HCT116 (cell line): ENCODE measurements around the gene ATG4B. TPM values are rescaled to one million over a fixed set of nuclear protein-coding genes. Genes with fewer than 3 reads are reported as not detected.

Experiments used
- ATAC-seq: fragments of 200-7000 bp; cut with Tn5 transposase; 2 replicates; pipeline ENCODE4 v1.9.1; 2020; ENCODE audit warnings: mild to moderate bottlenecking, moderate library complexity
- BruUV-seq: library from RNA; stranded (reverse); fragments of 400-500 nt; replicated peaks from 2 replicates; lab custom pipeline; 2021; lab: Mats Ljungman, UMichigan
- CTCF ChIA-PET: fragments of 300-600 bp; sonication (Branson Sonifier 250); formaldehyde crosslinking; loops from one replicate; lab custom pipeline; 2021; ENCODE audit warnings: antibody characterized with exemption; lab: Charles Lee
- POLR2A ChIA-PET: fragments of 300-600, 350-600 bp; sonication (Branson Sonifier 250); formaldehyde crosslinking; loops from one replicate; lab custom pipeline; 2021; ENCODE audit warnings: antibody characterized with exemption; lab: Charles Lee
- RAD21 ChIA-PET, 2 experiments: fragments of 300-600 bp; sonication (Branson Sonifier 250); formaldehyde crosslinking; loops; one replicate each; lab custom pipeline; 2023; ENCODE audit warnings: low total read pairs in 2 of 2; ENCODE audit not compliant: uncharacterized antibody in 2 of 2, unreplicated experiment in 2 of 2, low non-redundant PET in 1 of 2; lab: Charles Lee
- DNase-seq: peaks from one replicate; pipeline ENCODE4 v3.0.0-alpha.2; 2010; ENCODE audit warnings: low read depth, low spot score
- H2AFZ ChIP-seq: fragments of 200-600 bp; shearing (Covaris generic), sonication (generic); 2 replicates; pipeline ENCODE4 v1.6.1; 2017; ENCODE audit warnings: low read depth, mixed run types, mixed read lengths, antibody characterized with exemption, low read length; ENCODE audit not compliant: poor library complexity, severe bottlenecking
- H3K27ac ChIP-seq: 2 replicates; pipeline ENCODE4 v1.5.1; 2012; ENCODE audit warnings: low read depth, low read length
- H3K27me3 ChIP-seq: fragments of 200-600 bp; sonication (generic); 2 replicates; pipeline ENCODE4 v1.6.1; 2016; ENCODE audit warnings: mixed run types, low read length, mixed read lengths; ENCODE audit not compliant: insufficient read depth
- H3K36me3 ChIP-seq, 2 experiments: fragments of 200-500 bp in 1 of 2; fragments of 200-600 bp in 1 of 2; sonication (Bioruptor generic) in 1 of 2; sonication (generic) in 1 of 2; 2 replicates each; pipeline versions ENCODE4 v1.5.1 to v1.6.1; 2014 to 2016; ENCODE audit warnings: low read length in 2 of 2, inconsistent platforms in 1 of 2, mixed read lengths in 1 of 2, mixed run types in 1 of 2; ENCODE audit not compliant: insufficient read depth in 2 of 2, control insufficient read depth in 1 of 2
- H3K4me1 ChIP-seq, 2 experiments: fragments of 200-600 bp in 1 of 2; sonication (generic) in 1 of 2; 2 replicates each; pipeline versions ENCODE4 v1.5.1 to v1.6.1; 2012 to 2017; ENCODE audit warnings: low read length in 2 of 2, inconsistent platforms in 1 of 2, mild to moderate bottlenecking in 1 of 2, mixed read lengths in 1 of 2, mixed run types in 1 of 2, moderate library complexity in 1 of 2; ENCODE audit not compliant: insufficient read depth in 2 of 2, control insufficient read depth in 1 of 2
- H3K4me2 ChIP-seq: fragments of 200-600 bp; sonication (generic); 2 replicates; pipeline ENCODE4 v1.6.1; 2017; ENCODE audit warnings: mixed run types, low read length, mixed read lengths
- H3K4me3 ChIP-seq, 2 experiments: fragments of 200-600 bp in 1 of 2; sonication (generic) in 1 of 2; replicated peaks in 1 of 2; 2 replicates each; pipeline ENCODE4 v1.5.1; 2011 to 2016; ENCODE audit warnings: low read length in 2 of 2, control low read depth in 1 of 2, low read depth in 1 of 2, mild to moderate bottlenecking in 1 of 2, mixed read lengths in 1 of 2, mixed run types in 1 of 2
- H3K79me2 ChIP-seq: fragments of 200-600 bp; sonication (generic); 2 replicates; pipeline ENCODE4 v1.6.1; 2017; ENCODE audit warnings: mild to moderate bottlenecking, mixed run types, low read length, moderate library complexity, mixed read lengths; ENCODE audit not compliant: insufficient read depth
- H3K9ac ChIP-seq: fragments of 200-600 bp; sonication (generic); 2 replicates; pipeline ENCODE4 v1.6.1; 2016; ENCODE audit warnings: low read length, mixed read lengths
- H3K9me2 ChIP-seq: fragments of 200-600 bp; sonication (generic), shearing (Covaris generic); 2 replicates; pipeline ENCODE4 v1.6.1; 2017; ENCODE audit warnings: mixed run types, mild to moderate bottlenecking, moderate library complexity; ENCODE audit not compliant: insufficient read depth
- H3K9me3 ChIP-seq, 2 experiments: fragments of 200-500 bp in 1 of 2; fragments of 200-600 bp in 1 of 2; sonication (Bioruptor generic) in 1 of 2; sonication (generic) in 1 of 2; 2 replicates each; pipeline ENCODE4 v1.6.1; 2014 to 2017; ENCODE audit warnings: low read length in 2 of 2, mixed read lengths in 2 of 2, inconsistent platforms in 1 of 2, low read depth in 1 of 2, mild to moderate bottlenecking in 1 of 2, mixed run types in 1 of 2, moderate library complexity in 1 of 2; ENCODE audit not compliant: control insufficient read depth in 1 of 2, insufficient read depth in 1 of 2
- H4K20me1 ChIP-seq: fragments of 200-600 bp; sonication (generic), shearing (Covaris generic); 2 replicates; pipeline ENCODE4 v1.6.1; 2017; ENCODE audit warnings: mixed run types, mild to moderate bottlenecking, moderate library complexity; ENCODE audit not compliant: insufficient read depth
- CEBPB ChIP-seq: IDR thresholded peaks from 2 replicates; pipeline ENCODE4 v1.6.1; 2012; ENCODE audit warnings: low read depth
- EGR1 ChIP-seq: IDR thresholded peaks from 2 replicates; pipeline ENCODE4 v1.6.1; 2012; ENCODE audit warnings: low read depth
- ELF1 ChIP-seq: IDR thresholded peaks from 2 replicates; pipeline ENCODE4 v1.6.1; 2012; ENCODE audit warnings: low read depth, borderline replicate concordance
- EZH2 ChIP-seq: fragments of 200-600 bp; sonication (generic); IDR thresholded peaks from 2 replicates; pipeline ENCODE4 v1.6.1; 2017; ENCODE audit warnings: antibody characterized with exemption, mixed run types
- FOSL1 ChIP-seq: IDR thresholded peaks from 2 replicates; pipeline ENCODE4 v1.6.1; 2012; ENCODE audit warnings: low read depth
- JUND ChIP-seq: IDR thresholded peaks from 2 replicates; pipeline ENCODE4 v1.6.1; 2012
- POLR2A ChIP-seq: IDR thresholded peaks from 2 replicates; pipeline ENCODE4 v1.7.0; 2011; ENCODE audit warnings: borderline replicate concordance; ENCODE audit not compliant: insufficient read depth, insufficient read length; ENCODE audit errors: extremely low read depth
- POLR2AphosphoS5 ChIP-seq: IDR thresholded peaks from 2 replicates; pipeline ENCODE4 v1.6.1; 2011; ENCODE audit warnings: mild to moderate bottlenecking, low read depth, low read length, moderate library complexity
- SP1 ChIP-seq: IDR thresholded peaks from 2 replicates; pipeline ENCODE4 v1.6.1; 2012; ENCODE audit warnings: low read depth
- SRF ChIP-seq: IDR thresholded peaks from 2 replicates; pipeline ENCODE4 v1.6.1; 2012; ENCODE audit warnings: low read depth
- TCF7L2 ChIP-seq: IDR thresholded peaks from 2 replicates; pipeline ENCODE4 v1.7.0; 2011; ENCODE audit warnings: borderline replicate concordance, inconsistent platforms; ENCODE audit not compliant: insufficient read depth, insufficient read length; ENCODE audit errors: extremely low read depth
- ZFX ChIP-seq: fragments of 450-650 bp; IDR thresholded peaks from 2 replicates; pipeline ENCODE4 v1.6.1; 2017
- ZNF274 ChIP-seq: fragments of 200-500 bp; sonication (Bioruptor generic); IDR thresholded peaks from 2 replicates; pipeline ENCODE4 v1.6.1; 2014; ENCODE audit warnings: mild to moderate bottlenecking, low read depth, low read length, inconsistent platforms
- intact Hi-C: fragments of 100-400 bp; cut with micrococcal nuclease; formaldehyde crosslinking; loops from 2 replicates; pipeline ENCODE4 v1.10.0; 2022
- total RNA-seq: library from RNA; stranded (reverse); gene quantifications from one replicate; pipeline ENCODE4 v1.2.1, GENCODE V29; 2021; ENCODE audit not compliant: unreplicated experiment
- TF ChIP-seq, protein P1 (sequence below): IDR thresholded peaks from 2 replicates; pipeline ENCODE4 v1.6.1; 2012
- TF ChIP-seq, protein P2 (sequence below): IDR thresholded peaks from 2 replicates; pipeline ENCODE4 v1.6.1; 2011; ENCODE audit warnings: mild to moderate bottlenecking, low read length, moderate library complexity; ENCODE audit not compliant: insufficient replicate concordance; ENCODE audit errors: extremely low read depth
- TF ChIP-seq, protein P3 (sequence below): IDR thresholded peaks from 2 replicates; pipeline ENCODE4 v1.6.1; 2012

Gene ATG4B
- total RNA-seq, 1 experiment from 2014 or later: 87.4 TPM

DNA sequence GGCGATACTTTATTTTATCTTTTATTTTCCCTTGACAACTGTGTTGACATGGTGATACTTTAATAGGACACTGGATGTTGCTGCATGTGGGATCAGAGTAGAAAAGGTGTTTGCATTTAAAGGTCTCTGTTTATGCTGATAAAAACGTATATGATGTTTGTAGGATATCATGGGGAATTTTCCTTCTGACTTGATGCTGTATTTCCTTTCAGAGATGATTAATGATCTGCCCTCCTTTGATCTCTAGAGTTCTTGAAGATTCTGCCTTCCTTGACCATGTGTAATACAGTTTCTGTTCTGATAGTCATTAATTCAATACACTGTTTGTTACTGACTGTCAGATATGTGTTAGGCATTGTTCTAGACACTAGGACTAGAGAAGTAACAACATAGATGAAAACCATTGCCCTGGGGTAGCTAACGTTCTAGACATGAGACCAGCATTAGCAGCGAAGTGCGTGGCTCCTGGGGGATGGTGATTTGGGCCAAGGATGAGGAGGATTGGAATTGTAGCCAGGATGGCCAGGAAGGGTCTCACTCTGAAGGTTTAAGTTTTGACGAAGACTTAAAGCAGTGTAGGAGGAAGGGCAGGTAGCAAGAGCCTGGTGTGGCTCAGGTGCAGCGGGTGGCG, 2.8 kb downstream of the ATG4B start:
- Histone ChIP-seq H3K4me2 (no peak overlapping the region), H4K20me1 (no peaks in the 10 kb centered on the region; the same call in 1 of the 2 replicates), H3K36me3 (peaks cover 0 to 11% of the 10 kb centered on the region in 2 experiments; a peak in 1 of 4 replicates), H3K27ac (no peak overlapping the region), H3K27me3 (no peaks in the 10 kb centered on the region), H2AFZ (no peak overlapping the region), H3K79me2 (peaks cover 88% of the 10 kb centered on the region), H3K9me3 (peaks cover 5 to 7% of the 10 kb centered on the region in 2 experiments; a peak in 2 of 4 replicates), H3K4me1 (peaks cover 3 to 19% of the 10 kb centered on the region in 2 experiments; a peak in 3 of 4 replicates), H3K9ac (no peak overlapping the region), H3K4me3 (no peak overlapping the region), H3K9me2 (no peaks in the 10 kb centered on the region)
- DNase-seq (no peak), ATAC-seq (no peak)
- no peak for TF ChIP-seq ZNF274
- no peak for TF ChIP-seq TCF7L2
- no peak for TF ChIP-seq POLR2A
- TF ChIP-seq POLR2AphosphoS5: no peak
- no peak for TF ChIP-seq ELF1
- TF ChIP-seq, protein P1, sequence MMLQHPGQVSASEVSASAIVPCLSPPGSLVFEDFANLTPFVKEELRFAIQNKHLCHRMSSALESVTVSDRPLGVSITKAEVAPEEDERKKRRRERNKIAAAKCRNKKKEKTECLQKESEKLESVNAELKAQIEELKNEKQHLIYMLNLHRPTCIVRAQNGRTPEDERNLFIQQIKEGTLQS: no peak
- TF ChIP-seq SP1: no peak
- TF ChIP-seq JUND: no peak
- TF ChIP-seq SRF: no peak
- POLR2A ChIA-PET: no interaction called here
- CTCF ChIA-PET: no interaction called here
- intact Hi-C loops: no loop called here
- BruUV-seq: no TSS peak
- RAD21 ChIA-PET: no interaction called here

DNA sequence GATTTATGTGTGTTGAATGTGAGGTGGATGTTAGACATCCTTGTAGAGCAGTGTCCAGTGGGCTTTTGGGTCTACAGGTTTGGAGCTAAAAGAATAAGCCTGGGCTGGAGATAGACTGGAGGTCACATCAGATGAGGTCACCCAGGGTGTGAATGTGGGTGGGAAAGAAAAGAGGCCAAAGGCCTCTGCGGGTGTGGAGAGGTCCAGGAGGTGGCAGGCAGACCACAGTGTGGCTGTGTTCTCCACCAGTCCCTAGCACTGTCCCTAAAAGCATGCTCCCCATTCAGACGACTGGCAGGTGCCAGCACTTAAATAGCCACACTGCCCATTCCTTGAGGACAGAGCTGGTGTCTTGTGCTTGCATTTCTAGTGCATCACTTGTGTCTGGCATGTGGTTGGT, 4.1 kb downstream of the ATG4B start:
- H3K27ac ChIP-seq: no peak overlapping the region
- no peaks in the 10 kb centered on the region for H3K27me3 ChIP-seq
- H3K9me2 ChIP-seq: no peaks in the 10 kb centered on the region
- peaks cover 2 to 14% of the 10 kb centered on the region in 2 experiments; a peak in 3 of 4 replicates for H3K4me1 ChIP-seq
- ChIA-PET POLR2A (no interaction called here), RAD21 (no interaction called here), CTCF (no interaction called here)
- peaks cover 90% of the 10 kb centered on the region for H3K79me2 ChIP-seq
- H3K4me2 ChIP-seq: no peak overlapping the region
- no peak for ATAC-seq
- no peak overlapping the region for H3K4me3 ChIP-seq
- DNase-seq: no peak
- H3K36me3 ChIP-seq: peaks cover 0 to 11% of the 10 kb centered on the region in 2 experiments; a peak in 1 of 4 replicates
- intact Hi-C loops: no loop called here
- no peak overlapping the region for H3K9ac ChIP-seq
- TF ChIP-seq FOSL1 (no peak), SP1 (no peak), TCF7L2 (no peak), EGR1 (no peak), ZFX (no peak), CEBPB (no peak), SRF (no peak), POLR2A (no peak), EZH2 (no peak), ELF1 (no peak)
- TF ChIP-seq, protein P2, sequence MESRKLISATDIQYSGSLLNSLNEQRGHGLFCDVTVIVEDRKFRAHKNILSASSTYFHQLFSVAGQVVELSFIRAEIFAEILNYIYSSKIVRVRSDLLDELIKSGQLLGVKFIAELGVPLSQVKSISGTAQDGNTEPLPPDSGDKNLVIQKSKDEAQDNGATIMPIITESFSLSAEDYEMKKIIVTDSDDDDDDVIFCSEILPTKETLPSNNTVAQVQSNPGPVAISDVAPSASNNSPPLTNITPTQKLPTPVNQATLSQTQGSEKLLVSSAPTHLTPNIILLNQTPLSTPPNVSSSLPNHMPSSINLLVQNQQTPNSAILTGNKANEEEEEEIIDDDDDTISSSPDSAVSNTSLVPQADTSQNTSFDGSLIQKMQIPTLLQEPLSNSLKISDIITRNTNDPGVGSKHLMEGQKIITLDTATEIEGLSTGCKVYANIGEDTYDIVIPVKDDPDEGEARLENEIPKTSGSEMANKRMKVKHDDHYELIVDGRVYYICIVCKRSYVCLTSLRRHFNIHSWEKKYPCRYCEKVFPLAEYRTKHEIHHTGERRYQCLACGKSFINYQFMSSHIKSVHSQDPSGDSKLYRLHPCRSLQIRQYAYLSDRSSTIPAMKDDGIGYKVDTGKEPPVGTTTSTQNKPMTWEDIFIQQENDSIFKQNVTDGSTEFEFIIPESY: no peak
- TF ChIP-seq, protein P3, sequence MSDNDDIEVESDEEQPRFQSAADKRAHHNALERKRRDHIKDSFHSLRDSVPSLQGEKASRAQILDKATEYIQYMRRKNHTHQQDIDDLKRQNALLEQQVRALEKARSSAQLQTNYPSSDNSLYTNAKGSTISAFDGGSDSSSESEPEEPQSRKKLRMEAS: no peak
- H2AFZ ChIP-seq: no peak overlapping the region
- H3K9me3 ChIP-seq: peaks cover 5 to 7% of the 10 kb centered on the region in 2 experiments; a peak in 2 of 4 replicates
- BruUV-seq: no TSS peak
- no peaks in the 10 kb centered on the region; the same call in 1 of the 2 replicates for H4K20me1 ChIP-seq
